CD14-positive monocyte (primary cell): ENCODE measurements around the gene NEDD4L. TPM values are rescaled to one million over a fixed set of nuclear protein-coding genes. Genes with fewer than 3 reads are reported as not detected.

Source experiments
- DNase-seq, 3 donors: peaks; one replicate each; pipeline ENCODE4 v3.0.0-alpha.2; 2011 to 2022
- H2AFZ ChIP-seq: 2 replicates; pipeline ENCODE4 v1.6.0; 2012; ENCODE audit warnings: mild to moderate bottlenecking, low read depth, low read length, inconsistent platforms; ENCODE audit not compliant: insufficient read depth, poor library complexity, severe bottlenecking
- H3K27ac ChIP-seq, 2 donors: 1 replicate in 1 of 2; 2 replicates in 1 of 2; pipeline ENCODE4 v1.5.1; 2012 to 2013; ENCODE audit warnings: low read length in 2 of 2, control low read depth in 1 of 2, inconsistent platforms in 1 of 2, low read depth in 1 of 2, mild to moderate bottlenecking in 1 of 2
- H3K27me3 ChIP-seq, 2 donors: one replicate each; pipeline versions ENCODE4 v1.6.0 to v1.6.1; 2011 to 2013; ENCODE audit warnings: low read length in 2 of 2; ENCODE audit not compliant: control insufficient read depth in 2 of 2, insufficient read depth in 2 of 2
- H3K36me3 ChIP-seq, 2 donors: replicated peaks in 1 of 2; 1 replicate in 1 of 2; 2 replicates in 1 of 2; pipeline versions ENCODE4 v1.5.1 to v1.6.1; 2012 to 2013; ENCODE audit warnings: low read length in 2 of 2, control low read depth in 1 of 2, inconsistent platforms in 1 of 2, mild to moderate bottlenecking in 1 of 2; ENCODE audit not compliant: insufficient read depth in 2 of 2, control insufficient read depth in 1 of 2
- H3K4me1 ChIP-seq, 2 donors: 1 replicate in 1 of 2; 2 replicates in 1 of 2; pipeline versions ENCODE4 v1.5.1 to v1.6.1; 2012 to 2013; ENCODE audit warnings: low read length in 2 of 2, control low read depth in 1 of 2, inconsistent platforms in 1 of 2, mild to moderate bottlenecking in 1 of 2, moderate library complexity in 1 of 2; ENCODE audit not compliant: insufficient read depth in 2 of 2, control insufficient read depth in 1 of 2
- H3K4me2 ChIP-seq: replicated peaks from 2 replicates; pipeline ENCODE3; 2012; ENCODE audit warnings: low read length, moderate library complexity, mild to moderate bottlenecking; ENCODE audit not compliant: poor library complexity, severe bottlenecking; ENCODE audit errors: extremely low read depth
- H3K4me3 ChIP-seq, 3 experiments: fragments of 200-600 bp in 1 of 3; sonication (generic) in 1 of 3; replicated peaks in 1 of 3; 1 replicate in 2 of 3; 2 replicates in 1 of 3; pipeline ENCODE4 v1.5.1; 2011 to 2013; ENCODE audit warnings: low read length in 3 of 3, mild to moderate bottlenecking in 3 of 3, control low read depth in 2 of 3, low read depth in 2 of 3, inconsistent platforms in 1 of 3, moderate library complexity in 1 of 3
- H3K79me2 ChIP-seq: 2 replicates; pipeline ENCODE4 v1.6.0; 2012; ENCODE audit warnings: mild to moderate bottlenecking, control low read depth, inconsistent platforms, low read length, moderate library complexity; ENCODE audit not compliant: insufficient read depth
- H3K9ac ChIP-seq: 2 replicates; pipeline ENCODE4 v1.6.0; 2017; ENCODE audit warnings: low read length, mild to moderate bottlenecking; ENCODE audit not compliant: insufficient read depth, poor library complexity, severe bottlenecking
- H3K9me3 ChIP-seq, 2 donors: replicated peaks in 1 of 2; 1 replicate in 1 of 2; 2 replicates in 1 of 2; pipeline versions ENCODE4 v1.5.1 to v1.6.1; 2012 to 2013; ENCODE audit warnings: low read length in 2 of 2, control low read depth in 1 of 2; ENCODE audit not compliant: control insufficient read depth in 1 of 2, insufficient read depth in 1 of 2
- H4K20me1 ChIP-seq: 2 replicates; pipeline ENCODE4 v1.6.0; 2012; ENCODE audit warnings: mild to moderate bottlenecking, low read length, control low read depth, moderate library complexity; ENCODE audit not compliant: insufficient read depth
- H3K27ac Mint-ChIP-seq, 7 donors: one replicate each; pipeline ENCODE4 v1.8.0; 2020; ENCODE audit warnings: mild to moderate bottlenecking in 7 of 7, mixed read lengths in 7 of 7, moderate library complexity in 6 of 7, inconsistent platforms in 2 of 7
- H3K27me3 Mint-ChIP-seq, 3 donors: one replicate each; pipeline ENCODE4 v1.8.0; 2021 to 2022; ENCODE audit warnings: low read depth in 3 of 3, mild to moderate bottlenecking in 3 of 3, mixed read lengths in 3 of 3, moderate library complexity in 3 of 3, inconsistent platforms in 1 of 3
- H3K36me3 Mint-ChIP-seq, 2 donors: one replicate each; pipeline ENCODE4 v1.8.0; 2020; ENCODE audit warnings: mixed read lengths in 2 of 2, inconsistent platforms in 1 of 2, mild to moderate bottlenecking in 1 of 2
- H3K4me1 Mint-ChIP-seq: one replicate; pipeline ENCODE4 v1.8.0; 2020; ENCODE audit warnings: mild to moderate bottlenecking, mixed read lengths
- H3K4me3 Mint-ChIP-seq, 2 donors: one replicate each; pipeline ENCODE4 v1.8.0; 2020; ENCODE audit warnings: mild to moderate bottlenecking in 2 of 2, mixed read lengths in 2 of 2, moderate library complexity in 1 of 2
- H3K9me3 Mint-ChIP-seq, 7 donors: one replicate each; pipeline ENCODE4 v1.8.0; 2020 to 2022; ENCODE audit warnings: mixed read lengths in 7 of 7, mild to moderate bottlenecking in 6 of 7, moderate library complexity in 6 of 7, inconsistent platforms in 2 of 7
- CTCF ChIP-seq: fragments of 200-600 bp; IDR thresholded peaks from one replicate; pipeline ENCODE4 v1.8.0; 2022; ENCODE audit warnings: antibody characterized with exemption, mild to moderate bottlenecking
- WGBS: methylation state at CpG from one replicate; pipeline ENCODE4 v1.1.5; 2013; ENCODE audit warnings: missing lambda C conversion rate; ENCODE audit not compliant: insufficient coverage; 5-methylcytosine and 5-hydroxymethylcytosine counted together
- intact Hi-C, 2 donors: fragments of 100-400 bp; cut with micrococcal nuclease; formaldehyde crosslinking; loops; one replicate each; pipeline versions ENCODE4 v1.15.0 to v1.15.1; 2023
- polyA plus RNA-seq, 3 donors: library from polyadenylated mRNA; depleted of rRNA in 1 of 3; unstranded in 2 of 3; stranded (reverse) in 1 of 3; fragments of 300-500 nt in 2 of 3; fragments of >200 nt in 1 of 3; fragmentation: Illumina TruSeq in 2 of 3; gene quantifications; 1 replicate in 2 of 3; 2 replicates in 1 of 3; pipeline ENCODE4 v1.2.3, GENCODE V29; 2012 to 2021

The NEDD4L gene
- polyA plus RNA-seq, 3 donors, result 2.5 to 5.2 (median 4.5) TPM

- DNase-seq, result no peak
- Histone ChIP-seq H4K20me1 (no peaks in the 10 kb centered on the region), H3K9me3 (no peaks in the 10 kb centered on the region), H3K4me1 (no peaks in the 10 kb centered on the region), H2AFZ (no peak overlapping the region), H3K4me2 (no peak overlapping the region), H3K36me3 (no peaks in the 10 kb centered on the region), H3K79me2 (no peaks in the 10 kb centered on the region), H3K27me3 (no peaks in the 10 kb centered on the region), H3K27ac (no peak overlapping the region), H3K4me3 (no peak overlapping the region), H3K9ac (no peak overlapping the region)
- Mint-ChIP-seq H3K4me1 (no peaks in the 10 kb centered on the region), H3K27ac (no peak overlapping the region), H3K36me3 (no peaks in the 10 kb centered on the region), H3K27me3 (peaks cover 2 to 21% (median 12%) of the 10 kb centered on the region in 3 donors), H3K9me3 (peaks cover 0 to 3% (median 0%) of the 10 kb centered on the region in 7 donors), H3K4me3 (no peak overlapping the region)
- WGBS, result no CpG with 5 or more reads among the region's 3 CpGs
- no peak for TF ChIP-seq CTCF
- intact Hi-C loops, result no loop called here
Measured at GRCh38 chr18:58005885-58006523, 38.0 kb upstream of the NEDD4L start.

- H2AFZ ChIP-seq, result no peak overlapping the region
- no peak for DNase-seq
- H3K9ac ChIP-seq, result no peak overlapping the region
- Mint-ChIP-seq H3K27me3 (peaks cover 2 to 15% (median 8%) of the 10 kb centered on the region in 3 donors), H3K36me3 (no peaks in the 10 kb centered on the region), H3K9me3 (peaks cover 0 to 2% (median 0%) of the 10 kb centered on the region in 7 donors), H3K27ac (no peak overlapping the region), H3K4me1 (no peaks in the 10 kb centered on the region), H3K4me3 (no peak overlapping the region)
- no peaks in the 10 kb centered on the region for H3K27me3 ChIP-seq
- no peak for TF ChIP-seq CTCF
- H3K4me2 ChIP-seq, result no peak overlapping the region
- H3K4me1 ChIP-seq, result no peaks in the 10 kb centered on the region
- no peaks in the 10 kb centered on the region for H3K36me3 ChIP-seq
- no peak overlapping the region for H3K27ac ChIP-seq
- no peaks in the 10 kb centered on the region for H4K20me1 ChIP-seq
- H3K4me3 ChIP-seq, result no peak overlapping the region
- no peaks in the 10 kb centered on the region for H3K79me2 ChIP-seq
- intact Hi-C loops, result no loop called here
- H3K9me3 ChIP-seq, result no peaks in the 10 kb centered on the region
Measured at GRCh38 chr18:58009166-58009565, 34.9 kb upstream of the NEDD4L start.
